ENCODE data around the gene ARL5C.
A peak's percentile ranks its signal among the peaks of the same experiment; 100 is the strongest.

Gene ARL5C

DNA sequence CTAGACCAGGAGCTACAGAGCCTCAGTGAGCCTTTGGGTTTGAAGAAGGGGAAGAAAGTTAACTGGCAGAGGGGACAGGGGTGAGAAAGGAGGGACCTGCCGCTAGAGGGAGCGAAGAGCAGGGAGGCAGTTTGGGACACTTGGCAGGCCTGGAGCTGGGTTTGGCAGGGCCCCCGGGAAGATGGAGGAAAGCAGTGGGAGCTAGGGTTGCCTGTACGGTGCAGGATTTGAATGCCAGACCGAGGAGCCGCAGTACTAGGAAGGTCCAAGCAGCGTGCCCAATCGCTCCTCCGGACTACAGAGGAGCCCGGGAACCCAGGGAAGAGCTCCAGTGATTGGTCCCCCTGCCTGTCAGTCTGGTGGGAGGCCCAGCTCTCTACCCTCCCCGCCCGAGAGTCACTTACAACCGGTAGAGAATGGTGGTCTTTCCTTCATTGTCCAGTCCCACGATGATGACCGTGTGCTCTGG is 1.3 kb downstream of the ARL5C start:
- peaks cover 7% of the 10 kb centered on the region for H3K4me1 ChIP-seq (ENCODE audit: control insufficient read depth, insufficient read depth, low read length)
- H3K9ac ChIP-seq (ENCODE audit: low read depth, low read length): peak overlapping the region; percentile 70
- no peaks in the 10 kb centered on the region for H3K36me3 ChIP-seq (ENCODE audit: control insufficient read depth, insufficient read depth, low read length)
- no peaks in the 10 kb centered on the region for H3K9me3 ChIP-seq (ENCODE audit: control insufficient read depth, insufficient read depth, low read length)
- peaks cover 26% of the 10 kb centered on the region for H3K27me3 ChIP-seq (ENCODE audit: control insufficient read depth, insufficient read depth, low read length)
- peak overlapping the region; percentile 91 for H3K4me3 ChIP-seq (ENCODE audit: low read depth, low read length)

DNA sequence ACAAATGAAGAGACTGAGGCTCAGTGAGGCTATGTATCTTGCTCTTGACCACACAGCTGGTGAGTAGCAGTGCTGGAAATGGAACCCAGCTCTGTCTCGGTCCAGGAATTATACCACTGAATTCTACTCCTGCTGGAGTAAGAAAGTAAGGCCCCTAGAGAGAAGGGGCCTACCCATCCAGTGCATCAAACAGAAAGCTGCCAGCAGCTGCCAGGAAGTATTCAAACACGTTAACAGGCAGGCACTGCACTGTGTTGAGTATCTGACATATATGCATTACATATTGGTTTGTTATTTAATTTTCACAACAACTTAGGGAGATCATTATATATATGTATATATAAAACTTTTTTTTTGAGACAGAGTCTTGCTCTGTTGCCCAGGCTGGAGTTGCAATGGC is 4.0 kb downstream of the ARL5C start:
- peaks cover 3% of the 10 kb centered on the region for H3K4me1 ChIP-seq (ENCODE audit: control insufficient read depth, insufficient read depth, low read length)
- H3K36me3 ChIP-seq (ENCODE audit: control insufficient read depth, insufficient read depth, low read length): no peaks in the 10 kb centered on the region
- peaks cover 21% of the 10 kb centered on the region for H3K27me3 ChIP-seq (ENCODE audit: control insufficient read depth, insufficient read depth, low read length)
- no peak overlapping the region for H3K4me3 ChIP-seq (ENCODE audit: low read depth, low read length)
- H3K9me3 ChIP-seq (ENCODE audit: control insufficient read depth, insufficient read depth, low read length): no peaks in the 10 kb centered on the region
- no peak overlapping the region for H3K9ac ChIP-seq (ENCODE audit: low read depth, low read length)

- Histone ChIP-seq H3K4me3 (ENCODE audit: low read depth, low read length) (no peak overlapping the region), H3K4me1 (ENCODE audit: control insufficient read depth, insufficient read depth, low read length) (no peaks in the 10 kb centered on the region), H3K9ac (ENCODE audit: low read depth, low read length) (no peak overlapping the region), H3K27me3 (ENCODE audit: control insufficient read depth, insufficient read depth, low read length) (no peaks in the 10 kb centered on the region), H3K36me3 (ENCODE audit: control insufficient read depth, insufficient read depth, low read length) (no peaks in the 10 kb centered on the region), H3K9me3 (ENCODE audit: control insufficient read depth, insufficient read depth, low read length) (no peaks in the 10 kb centered on the region)
These were observed 7.3 kb downstream of the ARL5C start for GRCh38 chr17:39158623-39159022.

DNA sequence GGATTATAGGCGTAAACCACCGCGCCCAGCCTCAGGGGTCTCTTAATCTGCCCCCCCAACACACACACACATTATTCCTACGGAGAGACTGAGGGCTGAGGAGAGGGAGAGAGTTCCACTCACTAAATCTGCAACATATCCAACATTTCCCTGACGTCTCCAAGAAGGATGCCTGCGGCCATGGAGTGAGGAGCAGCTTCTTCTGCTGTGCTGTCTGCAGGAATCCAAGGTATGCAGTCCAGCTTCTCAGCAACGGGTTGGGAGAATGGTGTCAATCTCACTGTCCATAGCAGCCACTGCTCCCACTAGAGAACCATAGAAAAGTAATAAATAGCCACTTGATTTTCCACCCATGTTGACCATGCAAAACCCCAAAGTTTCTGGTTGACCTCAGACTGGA is 9.5 kb downstream of the ARL5C start:
- Histone ChIP-seq H3K9me3 (ENCODE audit: control insufficient read depth, insufficient read depth, low read length) (no peaks in the 10 kb centered on the region), H3K9ac (ENCODE audit: low read depth, low read length) (no peak overlapping the region), H3K36me3 (ENCODE audit: control insufficient read depth, insufficient read depth, low read length) (no peaks in the 10 kb centered on the region), H3K4me1 (ENCODE audit: control insufficient read depth, insufficient read depth, low read length) (no peaks in the 10 kb centered on the region), H3K27me3 (ENCODE audit: control insufficient read depth, insufficient read depth, low read length) (peaks cover 4% of the 10 kb centered on the region), H3K4me3 (ENCODE audit: low read depth, low read length) (no peak overlapping the region)

DNA sequence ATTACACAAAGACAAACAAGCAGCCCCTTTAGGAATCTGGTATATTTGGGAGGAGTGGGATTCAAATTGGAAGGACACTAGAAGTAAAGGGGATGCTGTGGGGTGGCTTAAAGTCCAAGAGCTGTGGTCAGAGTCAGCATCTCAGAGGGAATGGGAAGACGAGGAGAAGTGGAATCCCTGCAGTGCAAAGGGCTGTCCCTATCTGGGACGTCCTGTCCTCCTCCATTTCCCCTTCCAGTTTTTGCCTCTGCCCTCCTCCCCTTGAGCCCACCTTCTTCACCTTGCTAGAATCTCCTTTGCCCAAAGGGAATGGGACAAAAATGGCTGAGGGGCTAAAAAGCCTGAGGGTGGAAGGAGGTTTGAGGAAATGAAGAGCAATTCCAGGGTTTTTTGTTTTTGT is 10.3 kb downstream of the ARL5C start:
- H3K27me3 ChIP-seq (ENCODE audit: control insufficient read depth, insufficient read depth, low read length): peaks cover 9% of the 10 kb centered on the region
- H3K4me1 ChIP-seq (ENCODE audit: control insufficient read depth, insufficient read depth, low read length): peaks cover 2% of the 10 kb centered on the region
- no peak overlapping the region for H3K9ac ChIP-seq (ENCODE audit: low read depth, low read length)
- H3K36me3 ChIP-seq (ENCODE audit: control insufficient read depth, insufficient read depth, low read length): no peaks in the 10 kb centered on the region
- no peaks in the 10 kb centered on the region for H3K9me3 ChIP-seq (ENCODE audit: control insufficient read depth, insufficient read depth, low read length)
- H3K4me3 ChIP-seq (ENCODE audit: low read depth, low read length): no peak overlapping the region

DNA sequence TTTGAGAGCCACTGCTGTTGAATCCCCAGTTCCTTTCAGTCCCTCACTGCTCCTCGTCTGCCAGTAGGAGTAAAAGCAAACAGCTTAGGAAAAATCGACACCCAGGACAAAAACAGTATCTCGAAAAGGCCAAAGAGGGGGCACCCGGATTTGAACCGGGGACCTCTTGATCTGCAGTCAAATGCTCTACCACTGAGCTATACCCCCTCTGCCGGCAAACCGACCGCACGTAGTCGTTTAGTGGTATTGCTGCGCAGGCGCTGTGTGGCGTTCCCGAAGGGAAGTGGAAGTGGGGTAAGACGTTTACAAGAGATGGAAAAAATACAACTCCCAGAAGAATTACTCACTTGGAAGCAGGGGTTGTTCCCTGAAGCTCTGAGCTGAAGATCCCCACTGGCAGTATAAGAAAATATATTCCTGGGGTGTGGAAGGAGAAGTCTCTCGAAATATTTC is 12.3 kb downstream of the ARL5C start:
- peak overlapping the region; percentile 98 for H3K4me3 ChIP-seq (ENCODE audit: low read depth, low read length)
- peaks cover 26% of the 10 kb centered on the region for H3K27me3 ChIP-seq (ENCODE audit: control insufficient read depth, insufficient read depth, low read length)
- no peaks in the 10 kb centered on the region for H3K9me3 ChIP-seq (ENCODE audit: control insufficient read depth, insufficient read depth, low read length)
- no peaks in the 10 kb centered on the region for H3K36me3 ChIP-seq (ENCODE audit: control insufficient read depth, insufficient read depth, low read length)
- peak overlapping the region; percentile 83 for H3K9ac ChIP-seq (ENCODE audit: low read depth, low read length)
- H3K4me1 ChIP-seq (ENCODE audit: control insufficient read depth, insufficient read depth, low read length): peaks cover 3% of the 10 kb centered on the region

DNA sequence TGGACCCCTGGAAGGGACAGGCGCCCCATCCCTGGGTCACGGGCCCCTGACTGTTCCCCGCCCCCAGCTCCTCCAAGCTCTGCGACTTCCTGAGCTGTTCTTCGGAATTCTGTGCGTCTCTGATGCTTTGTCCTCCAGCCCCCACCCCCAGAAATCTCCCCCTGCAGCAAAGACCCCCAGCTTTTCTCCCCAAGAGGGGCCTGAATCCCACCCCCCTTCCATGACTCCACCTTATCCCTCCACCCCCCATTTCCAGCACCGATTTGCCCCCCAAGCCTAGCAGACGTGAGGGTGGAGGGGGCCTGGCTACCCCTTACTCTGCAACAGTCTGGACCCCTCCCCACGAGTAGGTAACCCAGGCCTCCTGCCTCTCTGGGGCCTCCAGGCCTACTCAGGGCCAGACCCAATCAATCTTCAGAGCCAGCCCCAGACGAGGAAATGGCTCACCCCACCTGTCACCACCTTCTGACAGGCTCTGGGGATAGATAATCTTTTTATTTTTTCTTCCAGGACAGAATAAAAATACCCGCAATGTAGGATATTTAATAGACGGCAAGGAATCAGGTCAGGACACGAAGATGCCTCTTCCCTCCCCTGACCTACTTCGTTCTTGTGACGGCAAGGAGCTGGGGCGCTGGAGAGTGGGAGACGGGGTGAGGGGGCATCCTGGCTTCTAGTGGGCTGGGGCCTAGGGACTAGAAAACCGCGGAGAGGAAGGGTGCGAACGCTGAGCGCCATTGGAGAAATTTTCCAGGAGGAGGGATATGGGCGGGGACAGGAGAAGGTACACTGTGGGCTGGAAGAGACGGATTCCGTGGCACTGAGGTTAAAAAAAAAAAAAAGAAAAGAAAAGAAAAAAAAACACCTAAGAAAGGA is 13.8 kb downstream of the ARL5C start:
- Histone ChIP-seq H3K4me1 (ENCODE audit: control insufficient read depth, insufficient read depth, low read length) (peaks cover 3% of the 10 kb centered on the region), H3K9me3 (ENCODE audit: control insufficient read depth, insufficient read depth, low read length) (no peaks in the 10 kb centered on the region), H3K9ac (ENCODE audit: low read depth, low read length) (no peak overlapping the region), H3K36me3 (ENCODE audit: control insufficient read depth, insufficient read depth, low read length) (no peaks in the 10 kb centered on the region), H3K27me3 (ENCODE audit: control insufficient read depth, insufficient read depth, low read length) (peaks cover 26% of the 10 kb centered on the region), H3K4me3 (ENCODE audit: low read depth, low read length) (peak overlapping the region; percentile 98)

DNA sequence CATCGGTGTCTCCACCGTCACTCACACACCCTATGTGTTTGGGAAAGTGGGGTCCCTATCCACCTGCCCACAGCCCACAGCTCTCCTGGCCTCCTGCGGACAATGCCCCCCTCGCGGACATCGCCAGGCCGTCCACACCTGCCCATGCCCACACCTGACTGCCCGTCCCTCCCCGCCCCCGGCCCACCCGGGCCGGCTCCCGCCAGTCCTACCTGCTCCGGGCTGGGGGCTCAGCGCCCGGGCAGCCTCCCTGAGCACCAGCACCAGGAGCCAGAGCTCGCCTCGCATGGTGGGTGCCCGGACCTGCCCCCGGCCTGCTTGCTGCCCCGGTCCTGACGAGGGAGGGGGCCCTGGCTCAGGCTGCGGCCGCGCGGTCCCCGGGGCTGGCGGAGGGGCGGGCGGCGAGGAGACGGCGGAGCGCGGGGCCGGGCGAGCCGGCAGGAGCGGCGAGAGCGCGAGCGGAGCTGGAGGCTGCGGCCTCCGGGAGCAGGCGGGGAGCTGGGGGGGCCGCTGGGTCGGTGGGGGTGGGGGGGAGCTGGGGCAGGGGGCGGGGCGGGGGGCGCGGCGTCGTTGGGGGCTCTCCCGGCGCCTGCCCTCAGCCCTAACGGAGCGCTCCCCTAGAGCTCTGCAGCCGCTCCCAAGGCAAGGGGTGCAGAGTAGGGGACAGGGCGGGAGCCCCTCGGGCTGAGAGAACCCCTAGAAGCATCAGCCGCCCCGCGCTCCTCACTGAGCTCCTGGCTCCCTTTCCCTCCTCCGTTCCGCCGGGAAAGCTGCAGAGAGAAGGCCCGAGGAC is 14.6 kb downstream of the ARL5C start, which contains the start of gene PLXDC1:
Gene PLXDC1, minus strand, starts transcription at position 488 of the 793 bp plus-strand sequence. Its CDS starts 200 bp downstream, at position 288.
- H3K9ac ChIP-seq (ENCODE audit: low read depth, low read length): no peak within 1 kb of the TSS
- H3K27me3 ChIP-seq (ENCODE audit: control insufficient read depth, insufficient read depth, low read length): peaks cover 26% of the 10 kb centered on the region
- no peaks in the 10 kb centered on the region for H3K9me3 ChIP-seq (ENCODE audit: control insufficient read depth, insufficient read depth, low read length)
- H3K4me3 ChIP-seq (ENCODE audit: low read depth, low read length): peak within 1 kb of the TSS; percentile 98
- H3K36me3 ChIP-seq (ENCODE audit: control insufficient read depth, insufficient read depth, low read length): no peaks in the 10 kb centered on the region
- H3K4me1 ChIP-seq (ENCODE audit: control insufficient read depth, insufficient read depth, low read length): peaks cover 3% of the 10 kb centered on the region

DNA sequence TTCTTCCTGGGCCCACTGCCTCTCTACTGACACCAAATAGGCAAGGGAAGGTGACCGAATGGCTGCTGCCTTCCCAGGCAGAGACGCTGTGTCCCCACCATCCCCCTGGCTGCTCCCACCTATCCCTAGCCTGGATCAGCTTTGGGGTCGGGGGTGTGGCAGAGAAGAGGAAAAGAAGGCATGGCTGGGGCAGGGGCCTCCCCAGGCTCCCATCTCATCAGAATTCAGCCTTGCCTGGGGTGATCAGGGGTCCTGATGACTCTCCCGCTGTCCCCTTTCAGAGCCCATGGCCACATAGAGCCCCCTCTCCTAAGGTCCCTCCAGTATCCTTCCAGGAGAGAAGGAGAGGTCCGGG is 15.2 kb downstream of the ARL5C start:
- Histone ChIP-seq H3K9ac (ENCODE audit: low read depth, low read length) (no peak overlapping the region), H3K27me3 (ENCODE audit: control insufficient read depth, insufficient read depth, low read length) (peaks cover 26% of the 10 kb centered on the region), H3K4me1 (ENCODE audit: control insufficient read depth, insufficient read depth, low read length) (peaks cover 3% of the 10 kb centered on the region), H3K4me3 (ENCODE audit: low read depth, low read length) (peak overlapping the region; percentile 60), H3K36me3 (ENCODE audit: control insufficient read depth, insufficient read depth, low read length) (no peaks in the 10 kb centered on the region), H3K9me3 (ENCODE audit: control insufficient read depth, insufficient read depth, low read length) (no peaks in the 10 kb centered on the region)

GRCh38 chr17:39150104-39150634 is 15.8 kb downstream of the ARL5C start:
- H3K4me1 ChIP-seq (ENCODE audit: control insufficient read depth, insufficient read depth, low read length): peaks cover 3% of the 10 kb centered on the region
- H3K27me3 ChIP-seq (ENCODE audit: control insufficient read depth, insufficient read depth, low read length): peaks cover 26% of the 10 kb centered on the region
- peak overlapping the region; percentile 60 for H3K4me3 ChIP-seq (ENCODE audit: low read depth, low read length)
- H3K9ac ChIP-seq (ENCODE audit: low read depth, low read length): no peak overlapping the region
- H3K36me3 ChIP-seq (ENCODE audit: control insufficient read depth, insufficient read depth, low read length): no peaks in the 10 kb centered on the region
- H3K9me3 ChIP-seq (ENCODE audit: control insufficient read depth, insufficient read depth, low read length): no peaks in the 10 kb centered on the region

GRCh38 chr17:39147221-39148185 is 18.5 kb downstream of the ARL5C start:
- Histone ChIP-seq H3K9ac (ENCODE audit: low read depth, low read length) (no peak overlapping the region), H3K27me3 (ENCODE audit: control insufficient read depth, insufficient read depth, low read length) (peaks cover 26% of the 10 kb centered on the region), H3K36me3 (ENCODE audit: control insufficient read depth, insufficient read depth, low read length) (no peaks in the 10 kb centered on the region), H3K4me1 (ENCODE audit: control insufficient read depth, insufficient read depth, low read length) (peaks cover 3% of the 10 kb centered on the region), H3K9me3 (ENCODE audit: control insufficient read depth, insufficient read depth, low read length) (no peaks in the 10 kb centered on the region), H3K4me3 (ENCODE audit: low read depth, low read length) (no peak overlapping the region)

Data from iPS-15b (cell line).